GM19463 (cell line): ENCODE results near the gene LETM1.

ENCODE experiments used
- ATAC-seq: cut with Tn5 transposase; IDR thresholded peaks from one replicate; pipeline ENCODE4 v1.9.1; 2021; ENCODE audit warnings: mild to moderate bottlenecking, moderate library complexity; ENCODE audit not compliant: unreplicated experiment

LETM1 gene

GRCh38 chr4:1766106-1767060 lies 89.6 kb downstream of the LETM1 start:
- no peak for ATAC-seq

- ATAC-seq, result no peak
Measured at GRCh38 chr4:1765409-1766072, 90.4 kb downstream of the LETM1 start.

- ATAC-seq, result no peak
Measured at GRCh38 chr4:1764670-1765069, 91.3 kb downstream of the LETM1 start.

GRCh38 chr4:1763550-1764080 lies 92.3 kb downstream of the LETM1 start:
- ATAC-seq, result no peak

GRCh38 chr4:1763070-1763549 lies 92.8 kb downstream of the LETM1 start:
- no peak for ATAC-seq

GRCh38 chr4:1762264-1763010 lies 93.5 kb downstream of the LETM1 start:
- no peak for ATAC-seq
